GM19467 (cell line): ENCODE measurements around the gene MRPS18C.

Experiments
- ATAC-seq: cut with Tn5 transposase; IDR thresholded peaks from one replicate; pipeline ENCODE4 v1.9.1; 2021; ENCODE audit warnings: mild to moderate bottlenecking, moderate library complexity; ENCODE audit not compliant: unreplicated experiment

MRPS18C gene

DNA sequence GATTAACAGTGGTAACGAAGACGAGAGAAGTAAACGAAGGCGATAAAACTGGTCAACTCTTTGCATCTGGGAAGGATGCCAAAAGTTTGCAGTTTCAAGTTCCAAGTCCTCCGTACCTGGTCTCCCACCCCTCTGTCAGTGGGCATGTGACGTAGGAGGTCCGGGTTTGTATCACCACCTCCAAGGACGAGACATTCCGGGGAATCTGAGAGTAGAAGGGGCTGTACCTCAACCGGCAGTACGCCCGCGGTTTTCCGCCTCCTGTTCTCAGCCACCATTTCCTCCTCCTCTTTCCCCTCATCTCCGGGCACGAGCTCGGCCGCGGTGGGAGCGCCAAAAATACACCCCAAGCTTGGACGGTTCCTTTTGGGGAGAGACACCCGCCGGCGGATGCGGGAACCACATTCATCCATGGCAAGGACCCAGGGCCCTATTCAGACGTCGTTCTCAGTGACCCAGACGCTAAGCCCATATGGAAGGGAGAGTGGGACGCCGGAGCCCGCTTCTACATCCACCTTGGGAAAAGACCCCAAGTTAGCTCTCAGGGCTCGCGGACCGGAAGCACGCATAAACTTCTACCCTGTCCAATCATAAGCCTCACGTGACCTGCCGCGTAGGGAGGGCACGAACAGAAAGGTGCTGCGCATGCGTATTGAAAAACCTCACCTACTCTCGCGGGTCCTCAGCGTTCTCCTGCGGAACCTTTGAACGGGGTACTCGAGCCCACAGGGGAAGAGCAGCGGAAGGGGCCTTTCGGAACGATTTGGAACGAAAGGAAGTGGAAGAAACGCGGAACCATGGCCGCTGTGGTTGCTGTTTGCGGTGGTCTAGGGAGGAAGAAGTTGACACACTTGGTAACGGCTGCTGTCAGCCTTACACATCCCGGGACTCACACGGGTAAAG, at the start of gene MRPS18C, which contains the start of gene HELQ:
Gene MRPS18C, plus strand, starts transcription at position 778 of the 903 bp plus-strand sequence. Its CDS starts 20 bp downstream, at position 798.
Gene HELQ, minus strand, starts transcription at position 543 of the 903 bp plus-strand sequence. Its CDS starts 130 bp downstream, at position 413.
- ATAC-seq, result peak; percentile 97

DNA sequence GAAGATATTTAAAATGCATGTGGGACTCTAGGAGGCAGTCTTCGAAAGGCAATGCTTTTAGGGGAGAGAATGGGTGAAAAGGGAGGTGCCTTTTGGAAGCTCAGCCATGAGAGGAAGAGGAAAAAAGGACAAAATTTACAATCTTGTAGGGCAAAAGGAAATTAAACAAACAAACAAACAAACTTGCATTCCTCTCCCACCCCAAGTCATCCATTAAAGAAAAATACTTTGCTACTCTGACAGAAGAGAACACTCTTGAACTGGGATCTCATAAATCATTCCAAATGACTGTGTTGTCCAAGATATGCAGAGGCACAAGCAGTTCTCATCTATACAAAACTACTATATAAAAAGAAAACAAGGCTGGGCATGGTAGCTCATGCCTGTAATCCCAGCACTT, 47.0 kb upstream of the MRPS18C start:
- ATAC-seq, result no peak

GRCh38 chr4:83413676-83414075, 42.2 kb upstream of the MRPS18C start:
- ATAC-seq, result no peak

- ATAC-seq, result no peak
Observed at GRCh38 chr4:83417566-83417965, 38.3 kb upstream of the MRPS18C start.

GRCh38 chr4:83418211-83418610, 37.6 kb upstream of the MRPS18C start:
- ATAC-seq, result no peak

GRCh38 chr4:83431200-83431599, 24.7 kb upstream of the MRPS18C start:
- no peak for ATAC-seq

- ATAC-seq, result no peak
Observed at GRCh38 chr4:83436680-83437079, 19.2 kb upstream of the MRPS18C start.

GRCh38 chr4:83438719-83439118, 17.1 kb upstream of the MRPS18C start:
- ATAC-seq, result no peak

GRCh38 chr4:83440148-83440814, 15.6 kb upstream of the MRPS18C start:
- ATAC-seq, result no peak

DNA sequence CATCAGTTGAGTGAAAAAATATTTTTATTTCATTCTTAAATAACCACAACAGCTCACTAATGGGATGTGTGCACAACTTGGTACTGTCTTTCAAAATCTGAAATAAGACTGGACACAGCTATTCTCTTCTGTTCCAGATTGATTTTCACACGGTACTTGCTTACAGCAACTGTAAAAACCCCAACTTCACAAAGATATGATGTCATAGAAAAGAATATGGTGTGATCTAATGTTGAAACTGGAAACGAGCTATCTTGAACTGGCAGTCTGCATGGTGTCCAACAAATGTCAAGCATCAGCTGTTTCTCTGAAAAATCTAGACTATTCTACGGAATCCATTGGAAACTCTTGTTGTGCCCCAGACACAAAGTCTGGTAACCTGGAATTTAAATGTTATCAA, 15.0 kb upstream of the MRPS18C start:
- ATAC-seq, result no peak

DNA sequence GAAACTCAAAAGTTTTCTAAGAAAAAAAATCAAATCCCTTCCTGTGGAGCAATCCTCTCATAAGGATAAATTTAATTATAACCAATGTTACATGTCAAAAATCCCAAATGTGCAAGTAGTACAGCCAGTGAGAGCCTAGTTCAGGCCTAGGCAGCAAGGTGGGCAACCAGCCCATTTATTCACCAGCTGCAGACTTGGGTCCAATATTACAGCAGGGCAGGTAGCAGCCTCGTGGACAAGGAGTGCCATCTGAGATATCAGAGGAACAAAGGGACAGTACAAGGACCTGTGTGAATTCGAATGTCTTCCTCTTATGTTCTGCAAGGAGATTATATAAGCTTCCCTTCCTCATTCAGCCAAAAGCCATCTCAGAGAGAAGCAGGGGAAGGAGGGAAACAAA, 6.8 kb upstream of the MRPS18C start:
- no peak for ATAC-seq

DNA sequence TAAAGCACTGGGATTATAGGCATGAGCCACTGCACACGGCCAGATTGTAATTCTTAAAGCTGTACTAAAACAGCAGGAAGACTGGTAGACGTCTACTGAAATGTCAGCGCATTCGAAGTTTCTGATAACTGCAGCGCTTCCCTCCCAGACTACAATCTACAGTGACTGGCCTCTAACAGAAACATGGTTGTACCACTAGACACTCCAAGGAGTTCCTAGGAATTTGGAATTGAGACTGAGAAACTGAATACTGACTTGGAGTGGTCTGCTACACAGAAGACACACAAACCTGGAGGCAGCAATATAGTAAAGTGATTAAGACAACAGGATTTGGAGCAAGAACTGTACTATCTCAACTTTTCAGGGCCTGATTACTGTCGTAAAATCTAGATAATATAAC, 1.2 kb upstream of the MRPS18C start:
- no peak for ATAC-seq

GRCh38 chr4:83456184-83456501, 285 bp downstream of the MRPS18C start:
- no peak for ATAC-seq

- ATAC-seq, result no peak
Observed at GRCh38 chr4:83473423-83473822, 17.6 kb downstream of the MRPS18C start.

DNA sequence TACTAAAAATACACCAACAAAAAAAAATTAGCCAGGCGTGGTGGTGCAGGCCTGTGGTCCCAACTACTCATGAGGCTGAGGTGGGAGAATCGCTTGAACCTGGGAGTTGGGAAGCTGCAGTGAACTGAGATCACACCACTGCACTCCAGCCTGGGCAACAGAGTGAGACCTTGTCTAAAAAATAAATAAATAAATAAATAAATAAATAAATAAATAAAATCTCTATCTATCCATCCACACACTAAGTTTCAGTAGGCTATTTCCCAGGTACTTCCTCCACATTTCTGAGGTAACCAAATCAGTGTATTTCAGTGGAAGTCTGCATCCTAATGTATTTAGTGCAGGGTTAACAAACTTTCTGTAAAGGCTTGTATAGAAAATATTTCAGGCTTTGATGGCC, 18.1 kb downstream of the MRPS18C start:
- no peak for ATAC-seq

GRCh38 chr4:83484500-83485461, 28.9 kb downstream of the MRPS18C start, which contains the start of gene ABRAXAS1:
TSS of gene ABRAXAS1 (minus strand) at chr4:83485100. CDS start at chr4:83485072, 28 bp downstream.
- peak; percentile 96 for ATAC-seq

DNA sequence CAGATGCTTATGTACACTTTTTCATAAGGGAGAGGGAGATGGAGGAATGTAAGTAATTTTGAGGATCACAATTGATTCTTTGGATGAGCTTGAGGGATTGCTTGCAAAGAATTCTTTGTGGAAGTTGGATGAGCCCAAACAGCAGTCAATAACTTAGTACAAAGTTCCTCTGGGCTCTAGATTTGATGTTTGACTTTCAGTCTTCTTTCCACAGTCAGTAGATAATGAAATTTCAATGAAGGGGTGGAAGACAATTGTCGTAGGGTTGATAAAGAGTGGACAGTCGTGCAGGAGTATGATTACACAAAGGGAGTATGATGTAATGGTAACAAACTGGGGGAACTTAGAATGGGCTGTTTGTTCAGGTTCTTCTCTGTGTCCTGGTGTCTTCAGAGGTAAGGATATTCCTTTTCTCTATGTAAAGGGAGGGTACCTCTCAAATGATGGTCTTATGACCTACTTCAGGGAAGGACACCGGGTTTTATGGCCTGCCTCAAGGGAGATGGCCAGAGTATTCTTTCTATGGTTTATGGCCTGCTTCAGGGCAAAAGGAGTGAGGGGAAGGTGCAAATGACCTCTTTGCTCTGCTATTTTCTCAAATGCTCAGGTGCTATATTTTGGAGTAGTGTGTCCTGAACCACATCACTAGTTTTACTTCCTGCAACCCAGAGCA, 30.7 kb downstream of the MRPS18C start:
- ATAC-seq, result no peak

DNA sequence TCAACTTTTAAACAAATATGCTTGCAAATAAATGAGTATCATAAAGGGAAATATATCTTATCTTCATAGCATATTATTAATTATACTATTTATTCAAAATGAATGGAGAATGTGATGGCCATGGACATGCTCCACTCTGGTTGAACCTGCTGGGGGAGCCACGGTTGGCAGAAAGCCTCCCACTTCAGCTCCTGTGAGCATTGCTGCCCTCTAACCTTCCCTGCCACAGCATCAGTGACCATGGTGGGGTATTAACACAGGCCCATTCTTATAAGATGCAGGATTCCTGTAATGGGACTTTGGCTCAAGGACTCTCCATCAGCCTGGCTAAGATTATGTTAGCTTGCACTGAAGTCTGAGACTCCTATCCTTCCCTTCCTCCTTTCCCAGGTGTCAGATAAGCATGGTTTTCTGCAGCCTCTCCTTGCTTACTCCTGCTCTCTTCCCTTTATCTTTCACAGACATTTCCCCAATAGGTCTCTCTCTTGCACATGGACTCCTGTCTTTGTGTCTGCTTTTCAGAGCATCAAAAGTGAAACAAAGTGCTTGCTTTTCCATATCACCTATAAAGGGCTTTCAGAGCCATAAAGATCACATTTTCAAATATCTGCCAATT, 34.0 kb downstream of the MRPS18C start:
- no peak for ATAC-seq

DNA sequence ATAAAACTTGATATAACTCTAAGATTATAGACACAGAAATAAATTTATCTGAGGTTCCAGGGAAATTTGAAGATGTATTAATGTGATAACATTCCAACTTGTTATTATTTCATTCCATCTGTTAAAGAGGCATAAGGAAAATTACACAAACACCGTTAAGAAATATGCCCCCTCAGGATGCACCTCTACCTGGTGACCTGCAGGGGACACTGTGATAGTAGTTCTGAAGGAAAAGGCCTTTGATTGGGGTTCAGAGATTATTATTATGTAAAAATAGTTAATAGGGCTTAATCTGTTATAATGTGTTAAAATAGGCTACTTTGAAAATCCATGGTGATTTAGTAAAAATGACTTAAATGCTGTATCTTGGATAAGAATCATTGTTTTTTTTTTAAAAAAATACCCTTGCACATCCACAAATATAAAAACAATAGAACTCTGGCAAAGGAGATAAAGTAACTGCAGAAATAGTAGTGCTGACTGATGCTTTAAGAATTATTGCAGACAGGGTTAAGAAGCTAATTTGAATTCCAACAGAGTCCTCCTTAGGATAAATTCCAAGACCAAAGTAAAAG, 35.1 kb downstream of the MRPS18C start:
- peak; percentile 66 for ATAC-seq
